Endothelial cell of umbilical vein (primary cell): ENCODE data around the gene NEDD4L. TPM values are rescaled to one million over a fixed set of nuclear protein-coding genes. Genes with fewer than 3 reads are reported as not detected.

Experiments
- BruUV-seq: library from RNA; stranded (reverse); fragments of 400-500 nt; replicated peaks from 2 replicates; lab custom pipeline; 2021; lab: Mats Ljungman, UMichigan
- CTCF ChIA-PET: fragments of 300-600, 350-600 bp; sonication (Branson Sonifier 250); formaldehyde crosslinking; loops from one replicate; lab custom pipeline; 2021; ENCODE audit warnings: antibody characterized with exemption, inconsistent platforms; lab: Charles Lee
- POLR2A ChIA-PET: fragments of 300-600, 350-600 bp; sonication (Branson Sonifier 250); formaldehyde crosslinking; loops from one replicate; lab custom pipeline; 2021; ENCODE audit warnings: antibody characterized with exemption, inconsistent platforms; lab: Charles Lee
- DNase-seq: peaks from one replicate; pipeline ENCODE4 v3.0.0-alpha.2; 2011; ENCODE audit warnings: low read depth, low spot score
- FAIRE-seq: peaks from 2 replicates; lab custom pipeline; 2011; peaks lifted over from hg19 to GRCh38; lab: Jason Lieb, UNC
- H2AFZ ChIP-seq: 2 replicates; pipeline ENCODE4 v1.6.0; 2012; ENCODE audit warnings: low read depth, low read length, control low read depth, inconsistent platforms
- H3K27ac ChIP-seq: 2 replicates; pipeline ENCODE4 v1.5.1; 2011; ENCODE audit warnings: low read depth, mild to moderate bottlenecking, control low read depth, low read length, moderate library complexity; ENCODE audit not compliant: insufficient read depth
- H3K27me3 ChIP-seq, 2 experiments: 2 replicates each; pipeline versions ENCODE4 v1.6.0 to v1.6.1; 2011; ENCODE audit warnings: low read length in 2 of 2, mixed read lengths in 1 of 2; ENCODE audit not compliant: control insufficient read depth in 2 of 2, insufficient read depth in 2 of 2
- H3K36me3 ChIP-seq, 2 experiments: 2 replicates in 1 of 2; 3 replicates in 1 of 2; pipeline ENCODE4 v1.5.1; 2011; ENCODE audit warnings: low read length in 2 of 2, mild to moderate bottlenecking in 1 of 2, moderate library complexity in 1 of 2; ENCODE audit not compliant: control insufficient read depth in 2 of 2, insufficient read depth in 2 of 2; ENCODE audit errors: extremely low read depth in 1 of 2
- H3K4me1 ChIP-seq: 3 replicates; pipeline ENCODE4 v1.5.1; 2011; ENCODE audit warnings: mild to moderate bottlenecking, low read length; ENCODE audit not compliant: control insufficient read depth, insufficient read depth; ENCODE audit errors: extremely low read depth
- H3K4me2 ChIP-seq: 2 replicates; pipeline ENCODE4 v1.6.1; 2011; ENCODE audit warnings: low read length, control low read depth, mixed read lengths; ENCODE audit not compliant: insufficient read depth
- H3K4me3 ChIP-seq, 3 experiments: fragments of 200-600 bp in 1 of 3; sonication (generic), shearing (Covaris generic) in 1 of 3; replicated peaks in 1 of 3; 2 replicates each; pipeline ENCODE4 v1.5.1; 2011 to 2016; ENCODE audit warnings: control low read depth in 3 of 3, low read length in 3 of 3, mild to moderate bottlenecking in 2 of 3, inconsistent platforms in 1 of 3, low read depth in 1 of 3, moderate library complexity in 1 of 3; ENCODE audit not compliant: insufficient read depth in 1 of 3
- H3K79me2 ChIP-seq: 2 replicates; pipeline ENCODE4 v1.6.0; 2012; ENCODE audit warnings: low read length, inconsistent platforms; ENCODE audit not compliant: control insufficient read depth, insufficient read depth
- H3K9ac ChIP-seq: replicated peaks from 2 replicates; pipeline ENCODE3; 2011; ENCODE audit warnings: low read length, control low read depth; ENCODE audit not compliant: insufficient read depth; ENCODE audit errors: extremely low read depth
- H3K9me1 ChIP-seq: replicated peaks from 3 replicates; pipeline ENCODE4 v1.6.0; 2011; ENCODE audit warnings: mild to moderate bottlenecking, low read length; ENCODE audit not compliant: control insufficient read depth, insufficient read depth; ENCODE audit errors: extremely low read depth
- H3K9me3 ChIP-seq: replicated peaks from 2 replicates; pipeline ENCODE4 v1.5.1; 2012; ENCODE audit warnings: low read length, inconsistent platforms; ENCODE audit not compliant: control insufficient read depth, insufficient read depth
- H4K20me1 ChIP-seq: replicated peaks from 2 replicates; pipeline ENCODE3; 2011; ENCODE audit warnings: mild to moderate bottlenecking, low read length; ENCODE audit not compliant: control insufficient read depth, insufficient read depth; ENCODE audit errors: extremely low read depth
- EZH2 ChIP-seq: IDR thresholded peaks from 2 replicates; pipeline ENCODE4 v1.6.1; 2012; ENCODE audit warnings: borderline replicate concordance, low read depth, mild to moderate bottlenecking, moderate library complexity, low read length, inconsistent platforms; ENCODE audit not compliant: severe bottlenecking
- FOS ChIP-seq: IDR thresholded peaks from 2 replicates; pipeline ENCODE4 v1.6.1; 2011; ENCODE audit warnings: mild to moderate bottlenecking, low read length, moderate library complexity, borderline replicate concordance; ENCODE audit not compliant: insufficient read depth
- GATA2 ChIP-seq: IDR thresholded peaks from 2 replicates; pipeline ENCODE4 v1.7.0; 2011; ENCODE audit warnings: low read depth, mild to moderate bottlenecking, moderate library complexity, mixed read lengths, low read length; ENCODE audit not compliant: insufficient read length, insufficient read depth
- JUN ChIP-seq: IDR thresholded peaks from 2 replicates; pipeline ENCODE4 v1.6.1; 2011; ENCODE audit warnings: borderline replicate concordance, low read depth; ENCODE audit not compliant: insufficient read length, insufficient read depth
- MYC ChIP-seq: IDR thresholded peaks from one replicate; pipeline ENCODE4 v1.6.1; 2011; ENCODE audit warnings: mild to moderate bottlenecking, low read depth, low read length
- POLR2A ChIP-seq: IDR thresholded peaks from 2 replicates; pipeline ENCODE4 v1.6.1; 2012; ENCODE audit warnings: low read depth, mild to moderate bottlenecking, control low read depth, low read length
- POLR2AphosphoS5 ChIP-seq: IDR thresholded peaks from 2 replicates; pipeline ENCODE4 v1.6.1; 2012; ENCODE audit warnings: low read depth, mild to moderate bottlenecking, control low read depth, low read length, moderate library complexity; ENCODE audit not compliant: insufficient read depth
- dilution Hi-C: fragments of 300-500 bp; cut with MboI; formaldehyde crosslinking; loops from one replicate; pipeline ENCODE4 v1.15.0; 2019; ENCODE audit warnings: low sequenced_read_pairs; ENCODE audit not compliant: extremely low pct_ligation_motif_present
- intact Hi-C: fragments of 100-400 bp; cut with micrococcal nuclease; formaldehyde crosslinking; loops from one replicate; pipeline ENCODE4 v1.10.0; 2022
- polyA plus RNA-seq, 4 experiments: library from polyadenylated mRNA; depleted of rRNA in 3 of 4; stranded (reverse) in 3 of 4; unstranded in 1 of 4; fragments of >200 nt; gene quantifications; 2 replicates each; pipeline versions ENCODE4 v1.2.1 to v1.2.3, GENCODE V29; 2011 to 2012; ENCODE audit warnings: missing spikeins in 1 of 4
- total RNA-seq: library from RNA; stranded (reverse); gene quantifications from 2 replicates; pipeline ENCODE4 v1.2.3, GENCODE V29; 2021
- TF ChIP-seq, protein P1 (sequence below), 2 donors: IDR thresholded peaks; 1 replicate in 1 of 2; 2 replicates in 1 of 2; pipeline ENCODE4 v1.5.1; 2011; ENCODE audit warnings: low read length in 2 of 2, mild to moderate bottlenecking in 2 of 2, moderate library complexity in 2 of 2, control low read depth in 1 of 2, inconsistent platforms in 1 of 2, low read depth in 1 of 2; ENCODE audit not compliant: insufficient read depth in 1 of 2; ENCODE audit errors: extremely low read depth in 1 of 2
- TF ChIP-seq, protein P2 (sequence below): IDR thresholded peaks from 2 replicates; pipeline ENCODE4 v1.6.1; 2011; ENCODE audit not compliant: insufficient read depth, insufficient read length

NEDD4L gene
- total and polyA plus RNA-seq, 2 donors (not counting 3 experiments of a cell fraction or from before 2014, with no cell fraction given): 20.5 to 78.9 TPM

DNA sequence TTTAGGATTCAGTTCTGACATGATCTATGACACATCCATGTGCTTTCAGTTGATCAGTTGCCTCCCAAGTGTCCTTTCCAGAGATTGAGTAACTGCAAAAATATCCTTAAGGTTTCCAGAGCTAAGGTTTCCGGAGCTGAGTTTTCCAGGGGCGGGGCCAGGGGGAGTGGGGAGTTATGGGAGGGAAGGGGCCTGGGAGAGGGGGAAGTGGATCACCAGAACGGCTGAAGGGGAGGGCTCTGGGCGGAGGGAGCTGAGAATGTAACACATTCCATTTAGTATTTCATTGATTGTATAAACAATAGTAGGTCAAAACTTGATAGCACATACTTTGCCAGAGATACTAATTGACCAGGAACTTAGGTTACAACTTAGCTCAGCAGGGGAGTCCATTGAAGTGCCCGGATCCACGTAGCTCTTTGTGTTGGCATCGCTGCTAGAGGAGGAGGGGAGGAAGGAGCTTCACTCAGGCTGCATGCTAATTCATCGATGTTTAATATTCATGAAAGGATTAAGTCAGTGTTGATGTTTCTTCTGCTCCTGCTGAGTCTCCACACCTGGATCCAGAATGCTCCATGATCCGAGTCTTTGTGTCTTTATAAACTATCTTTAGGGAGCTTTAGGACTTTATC lies 295.1 kb downstream of the NEDD4L start:
- H3K4me2 ChIP-seq: peak overlapping the region; percentile 32
- FAIRE-seq: peak; percentile 78

More for the DNA sequence above, 295.1 kb downstream of the NEDD4L start:
- peak overlapping the region in 1 of 3 experiments; percentile 15 for H3K4me3 ChIP-seq
- H3K27ac ChIP-seq: peak overlapping the region; percentile 25
- peaks cover 15% of the 10 kb centered on the region for H3K4me1 ChIP-seq
- no peaks in the 10 kb centered on the region for H4K20me1 ChIP-seq
- peaks cover 2 to 5% of the 10 kb centered on the region in 2 experiments for H3K36me3 ChIP-seq
- no peaks in the 10 kb centered on the region for H3K9me1 ChIP-seq
- ChIA-PET CTCF (interaction anchor here (0.8 to 2.1 kb wide), 10 partner anchors 12 to 425 kb away, joined by 3 to 12 read pairs (median 4); no protein-coding TSS in a partner anchor), POLR2A (no interaction called here)
- no peaks in the 10 kb centered on the region for H3K9me3 ChIP-seq
- H3K9ac ChIP-seq: peak overlapping the region; percentile 14
- H2AFZ ChIP-seq: peak overlapping the region; percentile 62
- H3K79me2 ChIP-seq: no peaks in the 10 kb centered on the region
- intact Hi-C loops (loop anchor here (5.0 kb wide), 1 partner anchor 153 kb away; no protein-coding TSS in a partner anchor), dilution Hi-C loops (no loop called here)
- BruUV-seq: TSS peak; percentile 60
- DNase-seq: peak; percentile 73
- no peaks in the 10 kb centered on the region for H3K27me3 ChIP-seq
- TF ChIP-seq, protein P1, sequence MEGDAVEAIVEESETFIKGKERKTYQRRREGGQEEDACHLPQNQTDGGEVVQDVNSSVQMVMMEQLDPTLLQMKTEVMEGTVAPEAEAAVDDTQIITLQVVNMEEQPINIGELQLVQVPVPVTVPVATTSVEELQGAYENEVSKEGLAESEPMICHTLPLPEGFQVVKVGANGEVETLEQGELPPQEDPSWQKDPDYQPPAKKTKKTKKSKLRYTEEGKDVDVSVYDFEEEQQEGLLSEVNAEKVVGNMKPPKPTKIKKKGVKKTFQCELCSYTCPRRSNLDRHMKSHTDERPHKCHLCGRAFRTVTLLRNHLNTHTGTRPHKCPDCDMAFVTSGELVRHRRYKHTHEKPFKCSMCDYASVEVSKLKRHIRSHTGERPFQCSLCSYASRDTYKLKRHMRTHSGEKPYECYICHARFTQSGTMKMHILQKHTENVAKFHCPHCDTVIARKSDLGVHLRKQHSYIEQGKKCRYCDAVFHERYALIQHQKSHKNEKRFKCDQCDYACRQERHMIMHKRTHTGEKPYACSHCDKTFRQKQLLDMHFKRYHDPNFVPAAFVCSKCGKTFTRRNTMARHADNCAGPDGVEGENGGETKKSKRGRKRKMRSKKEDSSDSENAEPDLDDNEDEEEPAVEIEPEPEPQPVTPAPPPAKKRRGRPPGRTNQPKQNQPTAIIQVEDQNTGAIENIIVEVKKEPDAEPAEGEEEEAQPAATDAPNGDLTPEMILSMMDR (IDR thresholded peaks at IDR 0.05; ENCODE audit: extremely low read depth in 1 of 2, insufficient read depth in 1 of 2, low read depth in 1 of 2, low read length in 2 of 2): no peak
- TF ChIP-seq GATA2 (no peak), POLR2A (no peak), POLR2AphosphoS5 (no peak), EZH2 (no peak), FOS (no peak), JUN (no peak), MYC (no peak)
- TF ChIP-seq, protein P2, sequence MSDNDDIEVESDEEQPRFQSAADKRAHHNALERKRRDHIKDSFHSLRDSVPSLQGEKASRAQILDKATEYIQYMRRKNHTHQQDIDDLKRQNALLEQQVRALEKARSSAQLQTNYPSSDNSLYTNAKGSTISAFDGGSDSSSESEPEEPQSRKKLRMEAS: no peak
